SK-N-SH (cell line): ENCODE results near the gene ZKSCAN1. TPM values are rescaled to one million over a fixed set of nuclear protein-coding genes. Genes with fewer than 3 reads are reported as not detected.

Experiments
- CTCF ChIA-PET: fragments of 300-600, 350-600 bp; formaldehyde crosslinking; extraction: SDS; loops from one replicate; lab custom pipeline; 2021; lab: Yijun Ruan, JAX
- POLR2A ChIA-PET: fragments of 350-600 bp; sonication (Branson Sonifier 250); formaldehyde crosslinking; extraction: SDS; loops from one replicate; lab custom pipeline; 2020; ENCODE audit warnings: antibody characterized with exemption, inconsistent platforms; lab: Yijun Ruan, JAX
- DNase-seq: peaks from one replicate; pipeline ENCODE4 v3.0.0; 2012
- H2AFZ ChIP-seq: fragments of 200-600 bp; sonication (generic); 2 replicates; pipeline ENCODE4 v1.8.1; 2016; ENCODE audit warnings: antibody characterized with exemption, mild to moderate bottlenecking, low read depth
- H3F3A ChIP-seq: fragments of 200-600 bp; sonication (generic); replicated peaks from 2 replicates; pipeline ENCODE3; 2016; ENCODE audit warnings: antibody characterized with exemption, mild to moderate bottlenecking; ENCODE audit not compliant: insufficient read depth
- H3K27ac ChIP-seq, 2 experiments: fragments of 200-500 bp in 1 of 2; fragments of 200-600 bp in 1 of 2; sonication (Bioruptor generic) in 1 of 2; sonication (generic), shearing (Covaris generic) in 1 of 2; 2 replicates each; pipeline versions ENCODE4 v1.5.1 to v1.6.1; 2014 to 2016; ENCODE audit warnings: low read depth in 2 of 2, inconsistent platforms in 1 of 2, low read length in 1 of 2, mild to moderate bottlenecking in 1 of 2, mixed read lengths in 1 of 2
- H3K27me3 ChIP-seq: fragments of 200-600 bp; sonication (generic), shearing (Covaris generic); 2 replicates; pipeline ENCODE4 v1.6.1; 2016; ENCODE audit warnings: mixed run types; ENCODE audit not compliant: insufficient read depth
- H3K36me3 ChIP-seq, 2 experiments: fragments of 200-500 bp in 1 of 2; fragments of 200-600 bp in 1 of 2; sonication (Bioruptor generic) in 1 of 2; sonication (generic) in 1 of 2; replicated peaks in 1 of 2; 2 replicates each; pipeline versions ENCODE3 to v1.5.1; 2014 to 2016; ENCODE audit warnings: low read length in 1 of 2, mild to moderate bottlenecking in 1 of 2; ENCODE audit not compliant: insufficient read depth in 2 of 2, control insufficient read depth in 1 of 2
- H3K4me1 ChIP-seq, 2 experiments: fragments of 200-500 bp in 1 of 2; fragments of 200-600 bp in 1 of 2; sonication (Bioruptor generic) in 1 of 2; sonication (generic), shearing (Covaris generic) in 1 of 2; 2 replicates each; pipeline versions ENCODE4 v1.5.1 to v1.6.1; 2014 to 2016; ENCODE audit warnings: low read depth in 1 of 2, low read length in 1 of 2, mixed run types in 1 of 2; ENCODE audit not compliant: insufficient read depth in 2 of 2, control insufficient read depth in 1 of 2
- H3K4me2 ChIP-seq: fragments of 200-600 bp; sonication (generic), shearing (Covaris generic); 2 replicates; pipeline ENCODE4 v1.6.1; 2017; ENCODE audit warnings: mixed run types
- H3K4me3 ChIP-seq, 2 experiments: fragments of 200-500 bp in 1 of 2; fragments of 200-600 bp in 1 of 2; sonication (Bioruptor generic) in 1 of 2; sonication (generic), shearing (Covaris generic) in 1 of 2; 2 replicates each; pipeline versions ENCODE4 v1.5.1 to v1.8.1; 2014 to 2016; ENCODE audit warnings: low read depth in 2 of 2, inconsistent platforms in 1 of 2, low read length in 1 of 2, mild to moderate bottlenecking in 1 of 2, mixed read lengths in 1 of 2, moderate library complexity in 1 of 2
- H3K79me2 ChIP-seq: fragments of 200-600 bp; sonication (generic); 2 replicates; pipeline ENCODE4 v1.8.1; 2017; ENCODE audit warnings: mild to moderate bottlenecking; ENCODE audit not compliant: insufficient read depth
- H3K9ac ChIP-seq: fragments of 200-600 bp; sonication (generic); 2 replicates; pipeline ENCODE4 v1.6.1; 2017; ENCODE audit warnings: mixed run types
- H3K9me2 ChIP-seq: fragments of 200-600 bp; sonication (generic); 2 replicates; pipeline ENCODE4 v1.6.1; 2017; ENCODE audit warnings: mixed run types
- H3K9me3 ChIP-seq: fragments of 200-600 bp; sonication (generic); 2 replicates; pipeline ENCODE4 v1.6.1; 2017; ENCODE audit warnings: mixed run types, mild to moderate bottlenecking, moderate library complexity
- H4K20me1 ChIP-seq: fragments of 200-600 bp; sonication (generic); 2 replicates; pipeline ENCODE4 v1.6.1; 2017; ENCODE audit warnings: mild to moderate bottlenecking, mixed run types; ENCODE audit not compliant: insufficient read depth
- CHD2 ChIP-seq: fragments of 150-350 bp; IDR thresholded peaks from 2 replicates; pipeline ENCODE4 v1.6.1; 2018; ENCODE audit warnings: low read length; ENCODE audit not compliant: partially characterized antibody
- ELF1 ChIP-seq: IDR thresholded peaks from 2 replicates; pipeline ENCODE4 v1.4.0; 2012
- EP300 ChIP-seq, 2 experiments: IDR thresholded peaks; 2 replicates each; pipeline versions ENCODE4 v1.4.0 to v1.6.1; 2012; ENCODE audit warnings: borderline replicate concordance in 1 of 2, low read depth in 1 of 2, low read length in 1 of 2
- EZH2phosphoT487 ChIP-seq: fragments of 200-600 bp; sonication (generic); IDR thresholded peaks from 2 replicates; pipeline ENCODE4 v1.6.1; 2017; ENCODE audit warnings: low read depth, mixed run types, mild to moderate bottlenecking, antibody characterized with exemption, moderate library complexity, borderline replicate concordance
- FOXJ3 ChIP-seq: sonication (generic); formaldehyde crosslinking; IDR thresholded peaks from 2 replicates; pipeline ENCODE4 v1.5.1; 2020; ENCODE audit warnings: mild to moderate bottlenecking, missing genetic modification reagents
- FOXM1 ChIP-seq: IDR thresholded peaks from 2 replicates; pipeline ENCODE4 v1.4.0; 2012; ENCODE audit warnings: low read depth, mild to moderate bottlenecking
- MEF2A ChIP-seq: IDR thresholded peaks from 2 replicates; pipeline ENCODE4 v1.4.0; 2012; ENCODE audit warnings: low read depth, borderline replicate concordance
- NFIC ChIP-seq: IDR thresholded peaks from 2 replicates; pipeline ENCODE4 v1.4.0; 2012; ENCODE audit warnings: borderline replicate concordance
- POLR2AphosphoS5 ChIP-seq: IDR thresholded peaks from 2 replicates; pipeline ENCODE4 v1.6.1; 2012; ENCODE audit warnings: low read depth, low read length
- RAD21 ChIP-seq: IDR thresholded peaks from 2 replicates; pipeline ENCODE4 v1.6.1; 2012; ENCODE audit warnings: mild to moderate bottlenecking, low read length
- RCOR1 ChIP-seq: fragments of 150-350 bp; IDR thresholded peaks from 2 replicates; pipeline ENCODE4 v1.6.1; 2017; ENCODE audit warnings: antibody characterized with exemption, low read length
- SMC3 ChIP-seq: IDR thresholded peaks from 2 replicates; pipeline ENCODE4 v1.6.1; 2012; ENCODE audit warnings: low read depth, low read length, improper control_type of control experiment
- USF1 ChIP-seq: IDR thresholded peaks from 2 replicates; pipeline ENCODE4 v1.4.0; 2012; ENCODE audit warnings: low read depth, borderline replicate concordance
- WGBS: methylation state at CpG from one replicate; pipeline ENCODE4 v1.1.6; 2017; ENCODE audit warnings: low lambda C conversion rate; 5-methylcytosine and 5-hydroxymethylcytosine counted together
- polyA plus RNA-seq, 3 experiments: library from polyadenylated mRNA; depleted of rRNA; stranded (reverse); fragments of >200 nt; gene quantifications; 2 replicates each; pipeline ENCODE4 v1.2.3, GENCODE V29; 2012
- TF ChIP-seq, protein P1 (sequence below): IDR thresholded peaks from 2 replicates; pipeline ENCODE4; 2012
- TF ChIP-seq, protein P2 (sequence below): fragments of 150-350 bp; IDR thresholded peaks from 2 replicates; pipeline ENCODE4 v1.6.1; 2016; ENCODE audit warnings: mild to moderate bottlenecking, low read depth, low read length
- TF ChIP-seq, protein P3 (sequence below): IDR thresholded peaks from 2 replicates; pipeline ENCODE4 v1.6.1; 2012; ENCODE audit warnings: mild to moderate bottlenecking, low read depth, low read length, moderate library complexity

Gene ZKSCAN1
- polyA plus RNA-seq, 1 of the 3 experiments (the other 2 are of a cell fraction) = 21.1 TPM

GRCh38 chr7:100074841-100075240 is 59.4 kb downstream of the ZKSCAN1 start:
- Histone ChIP-seq H3K4me3 (no peak overlapping the region; a peak in 1 of 4 replicates), H3K9me3 (peaks cover 37% of the 10 kb centered on the region), H3K36me3 (peaks cover 83 to 100% of the 10 kb centered on the region in 2 experiments), H3K9me2 (no peaks in the 10 kb centered on the region), H4K20me1 (peaks cover 14% of the 10 kb centered on the region; the same call in 1 of the 2 replicates), H3F3A (peaks cover 10% of the 10 kb centered on the region), H3K4me1 (peaks cover 6 to 8% of the 10 kb centered on the region in 2 experiments; a peak in 3 of 4 replicates), H3K27ac (no peak overlapping the region), H3K4me2 (no peak overlapping the region), H3K27me3 (no peaks in the 10 kb centered on the region), H3K79me2 (peaks cover 68% of the 10 kb centered on the region)
- POLR2A ChIA-PET = no interaction called here
- WGBS = 97% methylated on average over 7 of the region's 7 CpGs
- TF ChIP-seq NFIC (no peak), CHD2 (no peak), RAD21 (no peak), RCOR1 (no peak), EZH2phosphoT487 (no peak), USF1 (no peak), FOXJ3 (CRISPR knock-in tag) (no peak), EP300 (IDR thresholded peaks at IDR 0.05; ENCODE audit: borderline replicate concordance in 1 of 2, low read depth in 1 of 2, low read length in 1 of 2) (no peak), ELF1 (no peak), SMC3 (no peak)
- TF ChIP-seq, protein P1, sequence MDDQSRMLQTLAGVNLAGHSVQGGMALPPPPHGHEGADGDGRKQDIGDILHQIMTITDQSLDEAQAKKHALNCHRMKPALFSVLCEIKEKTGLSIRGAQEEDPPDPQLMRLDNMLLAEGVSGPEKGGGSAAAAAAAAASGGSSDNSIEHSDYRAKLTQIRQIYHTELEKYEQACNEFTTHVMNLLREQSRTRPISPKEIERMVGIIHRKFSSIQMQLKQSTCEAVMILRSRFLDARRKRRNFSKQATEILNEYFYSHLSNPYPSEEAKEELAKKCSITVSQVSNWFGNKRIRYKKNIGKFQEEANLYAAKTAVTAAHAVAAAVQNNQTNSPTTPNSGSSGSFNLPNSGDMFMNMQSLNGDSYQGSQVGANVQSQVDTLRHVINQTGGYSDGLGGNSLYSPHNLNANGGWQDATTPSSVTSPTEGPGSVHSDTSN = no peak
- TF ChIP-seq, protein P2, sequence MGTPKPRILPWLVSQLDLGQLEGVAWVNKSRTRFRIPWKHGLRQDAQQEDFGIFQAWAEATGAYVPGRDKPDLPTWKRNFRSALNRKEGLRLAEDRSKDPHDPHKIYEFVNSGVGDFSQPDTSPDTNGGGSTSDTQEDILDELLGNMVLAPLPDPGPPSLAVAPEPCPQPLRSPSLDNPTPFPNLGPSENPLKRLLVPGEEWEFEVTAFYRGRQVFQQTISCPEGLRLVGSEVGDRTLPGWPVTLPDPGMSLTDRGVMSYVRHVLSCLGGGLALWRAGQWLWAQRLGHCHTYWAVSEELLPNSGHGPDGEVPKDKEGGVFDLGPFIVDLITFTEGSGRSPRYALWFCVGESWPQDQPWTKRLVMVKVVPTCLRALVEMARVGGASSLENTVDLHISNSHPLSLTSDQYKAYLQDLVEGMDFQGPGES = no peak
- TF ChIP-seq, all 33 proteins: peak for 0
- H3K9ac ChIP-seq = no peak overlapping the region
- H2AFZ ChIP-seq = no peak overlapping the region
- DNase-seq = no peak
- CTCF ChIA-PET = interaction anchor here (0.8 to 2.1 kb wide), 5 partner anchors 10 to 81 kb away, joined by 3 to 9 read pairs (median 5); no protein-coding TSS in a partner anchor

DNA sequence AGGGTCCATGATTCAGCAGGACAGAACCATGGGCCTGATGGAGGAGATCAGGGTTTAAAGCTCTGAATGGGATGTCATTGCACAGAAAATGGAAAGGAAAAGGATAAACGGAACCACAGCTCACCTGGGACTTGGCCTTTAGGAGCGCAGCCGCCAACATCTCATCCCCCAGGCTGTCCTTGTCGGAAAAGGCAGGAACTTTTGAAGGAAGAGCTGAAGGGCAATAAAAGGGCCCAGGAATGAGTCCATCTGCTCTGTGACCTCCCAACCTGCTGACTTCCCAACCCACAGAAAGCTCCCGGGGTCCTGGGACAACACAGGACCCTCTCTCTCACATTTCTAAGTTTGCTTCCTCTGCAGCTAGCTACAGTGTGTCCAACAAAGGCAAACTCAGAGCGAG is 60.0 kb downstream of the ZKSCAN1 start:
- ChIA-PET CTCF (interaction anchor here (0.6 to 2.1 kb wide), 6 partner anchors 8 to 82 kb away, joined by 3 to 9 read pairs (median 4); no protein-coding TSS in a partner anchor), POLR2A (interaction anchor here (0.6 to 0.7 kb wide), 2 partner anchors 9 to 26 kb away, joined by 3 to 4 read pairs; partner anchors contain the start of genes AP4M1 and MCM7)
- Histone ChIP-seq H3K27me3 (no peaks in the 10 kb centered on the region), H3K4me1 (peaks cover 12% of the 10 kb centered on the region in 2 experiments; a peak in 3 of 4 replicates), H3K9me3 (peaks cover 31% of the 10 kb centered on the region), H3F3A (peaks cover 10% of the 10 kb centered on the region), H3K9ac (no peak overlapping the region), H2AFZ (no peak overlapping the region), H3K9me2 (no peaks in the 10 kb centered on the region), H3K4me3 (no peak overlapping the region; a peak in 1 of 4 replicates), H3K4me2 (no peak overlapping the region), H3K36me3 (peaks cover 77 to 100% of the 10 kb centered on the region in 2 experiments), H3K79me2 (peaks cover 74% of the 10 kb centered on the region), H3K27ac (no peak overlapping the region), H4K20me1 (peaks cover 20% of the 10 kb centered on the region; the same call in 1 of the 2 replicates)
- WGBS = 93% methylated on average over 6 of the region's 6 CpGs
- TF ChIP-seq MEF2A (no peak), FOXM1 (no peak), POLR2AphosphoS5 (no peak)
- TF ChIP-seq, protein P3, sequence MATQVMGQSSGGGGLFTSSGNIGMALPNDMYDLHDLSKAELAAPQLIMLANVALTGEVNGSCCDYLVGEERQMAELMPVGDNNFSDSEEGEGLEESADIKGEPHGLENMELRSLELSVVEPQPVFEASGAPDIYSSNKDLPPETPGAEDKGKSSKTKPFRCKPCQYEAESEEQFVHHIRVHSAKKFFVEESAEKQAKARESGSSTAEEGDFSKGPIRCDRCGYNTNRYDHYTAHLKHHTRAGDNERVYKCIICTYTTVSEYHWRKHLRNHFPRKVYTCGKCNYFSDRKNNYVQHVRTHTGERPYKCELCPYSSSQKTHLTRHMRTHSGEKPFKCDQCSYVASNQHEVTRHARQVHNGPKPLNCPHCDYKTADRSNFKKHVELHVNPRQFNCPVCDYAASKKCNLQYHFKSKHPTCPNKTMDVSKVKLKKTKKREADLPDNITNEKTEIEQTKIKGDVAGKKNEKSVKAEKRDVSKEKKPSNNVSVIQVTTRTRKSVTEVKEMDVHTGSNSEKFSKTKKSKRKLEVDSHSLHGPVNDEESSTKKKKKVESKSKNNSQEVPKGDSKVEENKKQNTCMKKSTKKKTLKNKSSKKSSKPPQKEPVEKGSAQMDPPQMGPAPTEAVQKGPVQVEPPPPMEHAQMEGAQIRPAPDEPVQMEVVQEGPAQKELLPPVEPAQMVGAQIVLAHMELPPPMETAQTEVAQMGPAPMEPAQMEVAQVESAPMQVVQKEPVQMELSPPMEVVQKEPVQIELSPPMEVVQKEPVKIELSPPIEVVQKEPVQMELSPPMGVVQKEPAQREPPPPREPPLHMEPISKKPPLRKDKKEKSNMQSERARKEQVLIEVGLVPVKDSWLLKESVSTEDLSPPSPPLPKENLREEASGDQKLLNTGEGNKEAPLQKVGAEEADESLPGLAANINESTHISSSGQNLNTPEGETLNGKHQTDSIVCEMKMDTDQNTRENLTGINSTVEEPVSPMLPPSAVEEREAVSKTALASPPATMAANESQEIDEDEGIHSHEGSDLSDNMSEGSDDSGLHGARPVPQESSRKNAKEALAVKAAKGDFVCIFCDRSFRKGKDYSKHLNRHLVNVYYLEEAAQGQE = no peak
- TF ChIP-seq, protein P1 = no peak
- no peak for DNase-seq
